Muscle layer of colon (tissue), 2 donors: Measurements from ENCODE around the gene PSMD10.
A peak's percentile ranks its signal among the peaks of the same experiment; 100 is the strongest.

ENCODE experiments used
- H3K27ac ChIP-seq: one replicate; pipeline ENCODE4 v1.7.0; 2013; ENCODE audit warnings: low read depth, mild to moderate bottlenecking, low read length, moderate library complexity
- H3K27me3 ChIP-seq, 2 donors: one replicate each; pipeline ENCODE4 v1.7.0; 2013; ENCODE audit warnings: low read length in 2 of 2, mild to moderate bottlenecking in 2 of 2; ENCODE audit not compliant: insufficient read depth in 2 of 2, control insufficient read depth in 1 of 2
- H3K36me3 ChIP-seq: one replicate; pipeline ENCODE4 v1.7.0; 2013; ENCODE audit warnings: mild to moderate bottlenecking, low read length; ENCODE audit not compliant: insufficient read depth
- H3K4me1 ChIP-seq: one replicate; pipeline ENCODE4 v1.7.0; 2013; ENCODE audit warnings: mild to moderate bottlenecking, low read length; ENCODE audit not compliant: insufficient read depth
- H3K4me3 ChIP-seq, 2 donors: one replicate each; pipeline ENCODE4 v1.7.0; 2013; ENCODE audit warnings: low read length in 2 of 2, low read depth in 1 of 2, mild to moderate bottlenecking in 1 of 2, moderate library complexity in 1 of 2
- H3K9ac ChIP-seq: one replicate; pipeline ENCODE4 v1.7.0; 2013; ENCODE audit warnings: low read length
- H3K9me3 ChIP-seq: one replicate; pipeline ENCODE4 v1.7.0; 2013; ENCODE audit warnings: mild to moderate bottlenecking, low read length
- donor health status: abdominal sarcoma.
- donor health status: Adenocarcinoma of cecum.

Gene PSMD10

DNA sequence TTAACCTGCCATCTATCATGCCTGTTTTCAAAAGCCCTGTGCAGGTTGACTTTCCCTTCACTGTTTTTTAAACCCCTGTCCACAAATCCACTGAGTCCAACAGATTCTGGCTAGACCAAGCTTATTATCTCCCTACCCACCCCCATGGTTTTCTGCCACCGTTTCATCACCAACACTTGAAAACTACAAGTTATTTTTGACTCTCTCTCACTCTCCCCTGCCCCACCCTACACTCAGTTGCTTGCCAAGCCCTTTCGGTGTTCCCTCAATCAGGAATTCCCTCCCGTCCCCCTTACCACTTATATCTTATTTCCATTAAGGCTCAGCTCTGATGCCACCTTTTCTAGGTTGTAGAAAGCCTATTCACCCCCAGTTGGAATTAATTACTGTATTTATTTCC, 29.9 kb upstream of the PSMD10 start:
- H3K27me3 ChIP-seq, result peaks cover 0 to 22% of the 10 kb centered on the region in 2 donors
- no peak overlapping the region for H3K9ac ChIP-seq
- no peaks in the 10 kb centered on the region for H3K9me3 ChIP-seq
- H3K4me1 ChIP-seq, result peaks cover 26% of the 10 kb centered on the region
- H3K36me3 ChIP-seq, result peaks cover 5% of the 10 kb centered on the region
- no peak overlapping the region for H3K27ac ChIP-seq
- H3K4me3 ChIP-seq, result no peak overlapping the region

DNA sequence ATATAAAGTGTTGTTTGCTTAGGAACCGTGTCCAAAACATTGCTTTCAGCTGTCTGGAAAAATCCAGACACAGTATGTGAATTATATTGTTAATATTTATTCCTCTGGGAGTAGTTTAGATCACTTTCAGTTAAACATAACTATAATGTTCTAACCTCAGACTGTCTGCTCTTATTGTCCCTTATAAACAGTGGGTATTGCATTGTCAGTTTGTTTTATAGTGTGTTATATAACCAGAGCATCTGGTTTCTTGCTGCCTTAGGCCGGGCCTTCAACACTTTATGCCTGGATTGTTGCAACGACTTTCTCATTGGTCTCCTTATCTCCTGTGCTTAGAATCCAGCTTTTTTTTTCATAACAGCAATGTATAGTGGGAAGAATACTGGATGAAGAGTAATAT, 26.6 kb upstream of the PSMD10 start:
- Histone ChIP-seq H3K4me3 (no peak overlapping the region), H3K36me3 (no peaks in the 10 kb centered on the region), H3K27me3 (peaks cover 0 to 14% of the 10 kb centered on the region in 2 donors), H3K9ac (no peak overlapping the region), H3K27ac (no peak overlapping the region), H3K4me1 (peaks cover 26% of the 10 kb centered on the region), H3K9me3 (no peaks in the 10 kb centered on the region)

DNA sequence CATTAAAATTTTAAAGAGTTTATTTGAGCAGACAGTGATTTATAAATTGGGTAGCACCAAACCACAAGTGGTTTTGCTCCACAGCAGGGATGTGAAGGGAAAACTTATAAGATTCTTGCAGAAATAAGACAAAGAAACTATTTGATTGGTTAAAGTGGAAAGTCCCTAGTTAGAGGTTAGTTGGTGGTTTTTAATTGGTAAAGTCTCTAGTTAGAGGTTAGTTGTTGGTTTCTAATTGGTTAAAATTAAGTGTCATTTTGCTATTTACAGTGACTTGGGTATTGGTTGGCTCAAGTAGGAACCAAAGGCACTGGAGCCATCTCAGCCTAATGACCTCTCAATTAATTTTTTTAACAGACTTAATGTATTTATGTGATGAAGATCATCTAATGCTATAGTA, 23.2 kb upstream of the PSMD10 start:
- Histone ChIP-seq H3K4me1 (peaks cover 26% of the 10 kb centered on the region), H3K27ac (no peak overlapping the region), H3K9ac (no peak overlapping the region), H3K27me3 (peaks cover 0 to 6% of the 10 kb centered on the region in 2 donors), H3K36me3 (no peaks in the 10 kb centered on the region), H3K4me3 (no peak overlapping the region), H3K9me3 (no peaks in the 10 kb centered on the region)

DNA sequence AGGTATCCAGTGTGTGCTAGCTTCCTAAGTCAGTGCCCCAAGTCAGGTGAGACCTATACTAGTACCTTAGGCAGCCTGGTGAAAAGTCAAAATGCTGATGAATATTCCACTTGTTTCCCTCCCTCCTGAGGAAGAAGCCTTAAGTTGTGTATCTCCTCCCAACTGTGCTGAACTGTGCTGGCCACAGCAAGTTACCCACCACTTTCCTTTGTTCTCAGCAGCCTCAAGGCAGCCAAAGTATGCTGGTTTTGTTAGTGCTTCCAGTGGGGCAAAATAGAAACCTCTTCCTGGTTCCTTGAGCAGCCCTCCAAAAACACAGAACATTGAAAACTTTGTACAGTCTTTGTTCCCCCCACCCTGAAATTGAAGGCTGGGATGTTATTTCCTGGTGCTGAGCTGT, 14.1 kb upstream of the PSMD10 start:
- peaks cover 0 to 6% of the 10 kb centered on the region in 2 donors for H3K27me3 ChIP-seq
- no peaks in the 10 kb centered on the region for H3K4me1 ChIP-seq
- no peak overlapping the region for H3K4me3 ChIP-seq
- H3K36me3 ChIP-seq, result no peaks in the 10 kb centered on the region
- no peak overlapping the region for H3K27ac ChIP-seq
- H3K9ac ChIP-seq, result no peak overlapping the region
- no peaks in the 10 kb centered on the region for H3K9me3 ChIP-seq

DNA sequence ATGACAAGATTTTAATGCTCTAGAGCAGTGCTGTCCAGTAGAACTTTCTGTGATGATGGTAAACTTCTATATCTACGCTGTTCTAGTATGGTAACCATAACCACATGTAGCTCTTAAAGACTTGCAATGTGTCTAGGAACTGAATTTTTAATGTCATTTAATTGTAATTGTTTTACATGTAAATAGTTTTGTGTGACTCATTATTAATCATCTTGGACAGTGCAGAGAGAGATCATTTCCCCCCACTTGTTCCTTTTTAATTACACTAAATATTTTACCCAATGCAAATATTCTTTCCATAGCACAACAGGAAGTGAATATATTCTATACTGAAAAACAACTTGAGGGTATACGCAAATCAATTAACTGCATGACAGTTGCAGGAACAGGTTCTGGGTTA, 6.0 kb upstream of the PSMD10 start:
- Histone ChIP-seq H3K27me3 (no peaks in the 10 kb centered on the region), H3K36me3 (no peaks in the 10 kb centered on the region), H3K9ac (no peak overlapping the region), H3K4me1 (peaks cover under 1% of the 10 kb centered on the region), H3K27ac (no peak overlapping the region), H3K4me3 (no peak overlapping the region), H3K9me3 (no peaks in the 10 kb centered on the region)

DNA sequence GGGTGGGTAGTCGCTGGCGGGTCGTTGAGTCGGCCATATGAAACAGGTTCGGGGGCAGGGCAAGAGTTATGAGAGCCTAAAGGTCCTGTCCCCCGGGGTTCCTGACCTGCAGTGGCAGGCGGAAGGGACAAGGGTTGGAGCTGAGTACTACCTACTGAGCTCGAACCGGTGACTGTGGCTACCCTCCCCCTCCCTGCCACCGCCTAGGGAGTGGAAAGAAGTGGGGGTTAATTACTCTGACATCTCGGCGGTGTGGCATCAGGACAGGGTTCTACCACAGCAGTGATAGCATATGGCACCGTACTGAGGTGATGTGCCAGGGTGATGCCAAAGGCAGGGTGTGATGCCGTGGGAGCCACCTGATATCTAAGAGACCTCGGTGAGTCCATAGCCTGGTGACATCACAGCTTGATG, 543 bp upstream of the PSMD10 start:
- Histone ChIP-seq H3K9ac (peak overlapping the region; percentile 51), H3K27me3 (no peaks in the 10 kb centered on the region), H3K4me1 (peaks cover 3% of the 10 kb centered on the region), H3K9me3 (no peaks in the 10 kb centered on the region), H3K36me3 (peaks cover 5% of the 10 kb centered on the region), H3K4me3 (peak overlapping the region; percentile 47 to 72), H3K27ac (peak overlapping the region; percentile 68)

DNA sequence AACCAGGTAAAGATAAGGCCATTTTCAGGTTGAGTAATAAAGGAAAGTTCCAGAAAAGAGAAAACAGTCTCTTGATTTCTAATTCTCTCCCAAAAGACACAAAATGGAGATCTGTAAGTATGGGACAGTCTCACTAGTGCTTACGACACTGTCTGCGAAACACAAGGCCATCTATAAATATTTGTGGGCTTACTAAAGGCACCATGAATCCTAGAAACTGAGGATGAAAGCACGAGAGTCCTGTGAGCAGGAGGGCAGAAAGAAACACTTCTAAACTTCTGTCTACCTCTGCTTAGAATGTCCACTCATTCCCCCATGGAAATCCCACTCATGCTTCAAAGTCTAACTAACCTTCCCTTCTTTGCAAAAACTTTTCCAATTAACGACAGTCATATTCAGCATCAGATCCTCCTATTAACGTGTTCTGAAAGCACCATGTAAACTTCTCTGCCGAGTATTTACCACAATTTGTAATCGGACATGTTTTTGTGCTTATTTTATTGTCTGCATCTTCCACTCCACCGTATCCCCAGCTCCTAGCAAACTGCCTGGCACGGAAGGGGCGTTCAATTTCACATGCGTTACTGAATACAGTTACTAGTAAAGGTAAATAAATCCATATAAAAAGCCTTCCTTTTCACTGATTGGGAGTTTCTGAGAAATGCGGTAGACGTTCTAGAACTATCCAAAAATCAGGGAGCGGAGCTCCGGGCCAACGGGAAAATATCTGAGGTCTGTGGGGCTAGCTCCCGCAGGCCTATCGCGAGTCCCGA, 665 bp downstream of the PSMD10 start:
- Histone ChIP-seq H3K27ac (peak overlapping the region; percentile 68), H3K27me3 (no peaks in the 10 kb centered on the region), H3K36me3 (peaks cover 5% of the 10 kb centered on the region), H3K9ac (peak overlapping the region; percentile 86), H3K4me1 (peaks cover 3% of the 10 kb centered on the region), H3K9me3 (no peaks in the 10 kb centered on the region), H3K4me3 (peak overlapping the region; percentile 52 to 72)

DNA sequence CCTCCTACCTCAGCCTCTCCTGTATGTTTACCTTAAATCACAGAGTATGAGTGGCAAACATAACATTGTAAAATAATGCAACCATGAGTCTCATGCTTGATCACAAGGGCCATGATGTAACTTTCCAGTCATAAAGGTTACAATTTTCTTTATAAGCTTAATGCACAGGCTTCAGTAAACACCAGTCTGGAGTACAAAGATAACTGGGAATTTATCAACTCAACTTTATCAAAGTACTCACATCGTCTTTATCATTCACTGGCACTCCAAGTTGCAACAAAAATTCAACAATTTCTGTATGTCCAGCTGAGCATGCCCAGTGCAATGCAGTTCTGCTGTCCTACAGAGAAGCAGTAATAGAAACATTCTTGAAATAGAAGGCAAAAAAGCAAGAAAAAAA, 2.8 kb downstream of the PSMD10 start:
- Histone ChIP-seq H3K4me3 (no peak overlapping the region), H3K27ac (no peak overlapping the region), H3K9me3 (no peaks in the 10 kb centered on the region), H3K4me1 (peaks cover 3% of the 10 kb centered on the region), H3K36me3 (peaks cover 9% of the 10 kb centered on the region), H3K9ac (no peak overlapping the region), H3K27me3 (no peaks in the 10 kb centered on the region)

DNA sequence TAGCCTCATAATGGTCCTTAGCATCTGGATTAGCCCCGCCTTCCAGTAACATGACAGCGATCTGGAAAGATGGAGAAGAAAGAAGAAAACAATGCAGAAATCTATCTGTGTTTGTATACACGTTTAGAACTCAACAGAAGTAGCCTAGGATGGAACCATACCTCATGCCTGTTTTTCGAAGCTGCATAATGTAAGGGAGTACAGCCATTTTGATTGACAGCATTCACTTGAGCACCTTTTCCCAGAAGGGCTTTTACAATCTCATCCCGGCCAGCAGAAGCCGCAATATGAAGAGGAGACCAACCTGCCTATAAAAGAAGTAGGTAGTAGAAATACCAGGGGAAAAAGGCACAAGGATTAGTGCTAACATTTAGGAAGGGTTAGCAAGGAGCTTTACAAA, 3.5 kb downstream of the PSMD10 start:
- Histone ChIP-seq H3K4me1 (peaks cover 3% of the 10 kb centered on the region), H3K9ac (no peak overlapping the region), H3K27ac (no peak overlapping the region), H3K4me3 (no peak overlapping the region), H3K9me3 (no peaks in the 10 kb centered on the region), H3K27me3 (no peaks in the 10 kb centered on the region), H3K36me3 (peaks cover 9% of the 10 kb centered on the region)

DNA sequence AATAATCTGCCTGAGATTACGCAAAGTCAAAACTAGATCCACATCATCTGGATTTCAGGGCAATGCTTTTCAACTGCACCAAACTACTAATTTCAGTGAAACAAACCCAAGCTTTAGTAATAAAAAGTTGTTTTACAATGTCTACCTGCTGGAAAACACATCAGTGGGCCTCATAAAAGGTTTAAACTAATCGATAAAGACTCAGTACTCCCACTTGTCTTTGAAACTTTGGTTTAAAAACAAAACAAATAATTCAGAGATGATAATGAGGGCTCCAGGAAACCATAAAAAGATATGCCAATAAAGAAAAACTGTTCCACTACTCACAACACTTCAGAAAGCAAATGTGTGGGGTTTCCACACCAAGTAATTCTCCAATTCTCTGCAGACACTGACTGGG, 10.2 kb downstream of the PSMD10 start:
- H3K4me3 ChIP-seq, result no peak overlapping the region
- H3K27me3 ChIP-seq, result no peaks in the 10 kb centered on the region
- H3K4me1 ChIP-seq, result no peaks in the 10 kb centered on the region
- no peak overlapping the region for H3K9ac ChIP-seq
- H3K9me3 ChIP-seq, result no peaks in the 10 kb centered on the region
- H3K27ac ChIP-seq, result no peak overlapping the region
- H3K36me3 ChIP-seq, result peaks cover 4% of the 10 kb centered on the region

DNA sequence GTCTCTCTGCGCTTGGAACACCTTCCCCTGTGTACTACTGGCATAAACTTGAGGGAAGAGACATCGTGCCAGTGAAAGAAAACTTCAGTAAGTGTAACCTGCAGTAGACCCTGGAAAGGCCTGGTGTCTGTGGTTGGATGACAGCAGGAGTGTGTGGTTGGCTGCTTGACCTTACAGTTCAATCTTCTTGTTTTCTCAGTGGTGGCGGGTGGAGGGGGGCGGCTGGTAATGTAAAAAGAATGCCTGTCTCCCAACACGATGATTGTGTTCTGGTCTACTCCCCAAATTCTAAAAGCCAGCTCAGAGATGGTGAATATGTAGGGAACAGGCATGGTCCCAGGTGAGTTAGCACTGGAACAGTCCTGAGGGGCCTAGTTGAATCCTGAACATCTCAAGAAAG, 18.6 kb downstream of the PSMD10 start:
- Histone ChIP-seq H3K9ac (no peak overlapping the region), H3K27ac (no peak overlapping the region), H3K9me3 (no peaks in the 10 kb centered on the region), H3K4me3 (no peak overlapping the region), H3K36me3 (no peaks in the 10 kb centered on the region), H3K4me1 (no peaks in the 10 kb centered on the region), H3K27me3 (no peaks in the 10 kb centered on the region)

DNA sequence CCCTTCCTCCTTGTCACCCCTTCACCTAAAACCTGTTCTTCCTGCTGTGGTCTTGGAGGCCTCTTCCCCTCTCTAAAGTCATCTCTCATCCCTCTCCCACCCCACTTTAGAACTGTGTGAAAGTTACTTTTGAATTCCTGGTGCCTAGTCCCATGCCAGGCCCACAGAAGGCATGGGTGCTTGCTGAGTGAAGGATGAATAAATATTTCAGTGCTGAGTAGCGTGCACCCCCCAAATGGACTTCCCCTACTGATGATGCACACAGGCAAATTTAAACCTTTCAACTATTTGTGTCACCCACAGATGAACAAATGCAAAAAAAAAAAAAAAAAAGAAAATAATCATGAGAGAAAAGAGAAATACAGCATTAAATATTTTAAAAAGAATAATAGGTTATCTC, 19.8 kb downstream of the PSMD10 start:
- Histone ChIP-seq H3K36me3 (no peaks in the 10 kb centered on the region), H3K9me3 (no peaks in the 10 kb centered on the region), H3K27ac (no peak overlapping the region), H3K4me3 (no peak overlapping the region), H3K4me1 (no peaks in the 10 kb centered on the region), H3K9ac (no peak overlapping the region), H3K27me3 (peaks cover 0 to 6% of the 10 kb centered on the region in 2 donors)
